Measurements from ENCODE around the gene CACNB2.

DNA sequence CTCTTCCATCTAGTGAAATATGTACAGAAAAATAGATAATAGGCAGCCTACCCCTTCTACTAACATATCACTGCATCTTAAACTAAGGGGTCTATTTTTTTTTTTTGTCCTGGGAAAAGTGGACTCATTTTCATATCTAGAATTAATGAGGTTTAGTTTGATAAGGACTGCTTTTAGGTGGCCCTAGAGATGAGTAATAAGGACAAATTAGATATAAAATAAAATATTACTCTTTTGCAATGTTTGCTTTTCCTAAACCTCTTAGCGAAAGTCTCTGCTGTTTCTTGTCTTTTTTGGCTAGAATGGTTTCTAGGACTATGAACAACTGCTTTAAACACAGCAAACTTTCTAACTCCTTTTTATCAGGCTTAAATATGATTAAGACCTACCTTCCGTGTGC, 83.7 kb downstream of the CACNB2 start:
- TF ChIP-seq, protein P1, sequence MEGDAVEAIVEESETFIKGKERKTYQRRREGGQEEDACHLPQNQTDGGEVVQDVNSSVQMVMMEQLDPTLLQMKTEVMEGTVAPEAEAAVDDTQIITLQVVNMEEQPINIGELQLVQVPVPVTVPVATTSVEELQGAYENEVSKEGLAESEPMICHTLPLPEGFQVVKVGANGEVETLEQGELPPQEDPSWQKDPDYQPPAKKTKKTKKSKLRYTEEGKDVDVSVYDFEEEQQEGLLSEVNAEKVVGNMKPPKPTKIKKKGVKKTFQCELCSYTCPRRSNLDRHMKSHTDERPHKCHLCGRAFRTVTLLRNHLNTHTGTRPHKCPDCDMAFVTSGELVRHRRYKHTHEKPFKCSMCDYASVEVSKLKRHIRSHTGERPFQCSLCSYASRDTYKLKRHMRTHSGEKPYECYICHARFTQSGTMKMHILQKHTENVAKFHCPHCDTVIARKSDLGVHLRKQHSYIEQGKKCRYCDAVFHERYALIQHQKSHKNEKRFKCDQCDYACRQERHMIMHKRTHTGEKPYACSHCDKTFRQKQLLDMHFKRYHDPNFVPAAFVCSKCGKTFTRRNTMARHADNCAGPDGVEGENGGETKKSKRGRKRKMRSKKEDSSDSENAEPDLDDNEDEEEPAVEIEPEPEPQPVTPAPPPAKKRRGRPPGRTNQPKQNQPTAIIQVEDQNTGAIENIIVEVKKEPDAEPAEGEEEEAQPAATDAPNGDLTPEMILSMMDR (conservative IDR thresholded peaks at IDR 0.05) = no peak
- no peak for TF ChIP-seq EZH2 (IDR thresholded peaks at IDR 0.05; ENCODE audit: low read depth)
